Measurements from ENCODE around the gene PDCD7.
"Not testable (repeated sequence)": the region's sequence is repeated elsewhere in the genome, so short reads cannot be mapped to it uniquely, and the experiment has no call there.

DNA sequence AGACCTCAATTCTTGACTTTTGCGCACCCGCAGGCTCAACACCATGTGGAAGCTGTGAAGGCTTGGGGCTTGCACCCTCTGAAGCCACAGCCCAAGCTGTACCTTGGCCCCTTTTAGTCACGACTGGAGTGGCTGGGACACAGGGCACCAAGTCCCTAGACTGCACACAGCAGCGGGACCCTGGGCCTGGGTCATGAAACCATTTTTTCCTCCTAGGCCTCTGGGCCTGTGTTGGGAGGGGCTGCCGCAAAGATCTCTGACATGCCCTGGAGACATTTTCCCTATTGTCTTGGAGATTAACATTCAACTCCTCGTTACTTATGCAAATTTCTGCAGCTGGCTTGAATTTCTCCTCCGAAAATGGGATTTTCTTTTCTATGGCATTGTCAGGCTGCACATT is 3.5 kb upstream of the PDCD7 start:
- TF ChIP-seq POLR2AphosphoS5, SPI1, POLR2A, TAF1 (IDR thresholded peaks at IDR 0.05; ENCODE audit: low read depth, low read length): not testable (repeated sequence)

Data from GM12891 (cell line).